KG1 (cell line): ENCODE data around the gene ZNHIT1.

ENCODE experiments used
- DNase-seq: peaks from one replicate; lab custom pipeline; 2025; lab: John Stamatoyannopoulos, UW

ZNHIT1 gene

GRCh38 chr7:101217388-101218235 is at the start of gene ZNHIT1, which contains the start of gene PLOD3:
ZNHIT1 (plus strand) TSS chr7:101218165; CDS start chr7:101218196, 31 bp downstream.
PLOD3 (minus strand) TSS chr7:101217581; CDS start chr7:101217274, 307 bp downstream.
- peak; percentile 78 for DNase-seq

- DNase-seq, result no peak
Observed at GRCh38 chr7:101168412-101169049, 49.4 kb upstream of the ZNHIT1 start.

- DNase-seq, result no peak
Observed at GRCh38 chr7:101169110-101169837, 48.7 kb upstream of the ZNHIT1 start.

DNA sequence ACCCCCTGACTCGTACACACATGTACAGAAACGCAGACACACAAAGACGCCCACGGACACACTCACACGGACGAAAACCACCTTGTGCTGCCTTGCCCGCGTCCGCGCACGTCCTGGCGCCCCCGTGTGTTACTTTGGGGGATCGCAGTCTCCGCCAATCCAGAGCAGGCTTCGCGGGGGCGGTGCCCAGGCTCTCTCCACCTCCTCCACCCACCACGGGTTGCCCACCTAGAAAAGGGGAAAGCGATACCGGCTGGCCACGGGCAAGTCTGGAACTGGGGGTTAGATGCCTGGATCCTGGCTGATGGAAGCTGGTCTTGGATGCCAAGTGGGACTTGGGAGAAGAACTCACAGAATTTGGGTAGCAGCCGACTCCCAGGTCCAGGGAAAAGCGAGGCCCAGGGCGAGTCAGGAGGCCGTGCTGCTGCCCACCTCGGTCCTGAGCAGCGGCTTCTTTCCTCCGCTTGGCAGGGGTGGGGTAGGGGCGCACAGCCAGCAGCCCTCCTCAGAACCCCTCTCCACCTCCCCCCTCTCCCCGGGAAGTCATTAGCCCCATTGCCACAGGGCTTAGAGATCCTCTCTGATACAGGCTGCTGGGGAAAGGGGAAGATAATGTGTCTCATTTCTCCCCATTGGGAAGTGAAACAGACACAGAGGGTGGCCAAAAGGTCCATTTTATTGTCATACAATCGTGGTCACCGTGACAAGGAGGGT is 48.0 kb upstream of the ZNHIT1 start:
- DNase-seq, result no peak

DNA sequence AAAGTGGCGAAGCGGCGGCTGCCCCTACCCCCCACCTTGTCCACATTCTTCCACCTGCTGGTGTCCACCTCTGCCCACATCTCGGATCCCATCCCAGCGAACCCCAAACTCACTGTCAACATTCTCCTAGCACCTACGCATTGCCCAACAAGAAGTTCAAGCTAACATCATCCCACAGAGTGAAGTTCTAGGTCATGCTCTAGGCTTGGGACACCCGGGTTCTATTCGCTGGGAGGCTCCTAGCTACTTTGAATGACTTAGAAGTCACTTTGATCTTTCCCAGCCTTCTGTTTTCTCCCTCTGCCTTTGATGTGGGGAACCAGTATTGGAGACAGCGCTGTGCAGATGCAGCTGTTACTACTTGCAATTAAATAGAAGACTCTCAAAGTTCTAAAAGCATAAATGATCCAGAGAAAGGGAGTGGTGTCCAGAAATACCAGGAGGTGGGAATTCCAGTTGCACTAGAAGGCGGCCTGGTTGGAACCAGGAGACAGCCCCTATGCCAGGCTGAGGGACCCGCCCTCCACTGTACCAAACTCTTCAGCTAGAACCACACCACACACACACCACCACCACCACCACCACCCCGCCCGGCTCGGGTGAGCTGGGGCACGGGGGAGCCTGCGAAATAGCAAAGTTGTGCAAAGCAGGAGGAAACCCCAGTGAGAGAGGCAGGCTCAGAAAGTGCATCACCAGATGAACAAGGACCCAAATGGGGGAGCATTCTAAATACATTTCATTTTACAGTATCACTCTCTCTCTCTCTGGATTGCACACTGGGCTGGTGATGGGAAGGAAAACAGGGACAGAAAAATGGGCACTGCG is 47.1 kb upstream of the ZNHIT1 start:
- no peak for DNase-seq

GRCh38 chr7:101171442-101171837 is 46.5 kb upstream of the ZNHIT1 start:
- no peak for DNase-seq

DNA sequence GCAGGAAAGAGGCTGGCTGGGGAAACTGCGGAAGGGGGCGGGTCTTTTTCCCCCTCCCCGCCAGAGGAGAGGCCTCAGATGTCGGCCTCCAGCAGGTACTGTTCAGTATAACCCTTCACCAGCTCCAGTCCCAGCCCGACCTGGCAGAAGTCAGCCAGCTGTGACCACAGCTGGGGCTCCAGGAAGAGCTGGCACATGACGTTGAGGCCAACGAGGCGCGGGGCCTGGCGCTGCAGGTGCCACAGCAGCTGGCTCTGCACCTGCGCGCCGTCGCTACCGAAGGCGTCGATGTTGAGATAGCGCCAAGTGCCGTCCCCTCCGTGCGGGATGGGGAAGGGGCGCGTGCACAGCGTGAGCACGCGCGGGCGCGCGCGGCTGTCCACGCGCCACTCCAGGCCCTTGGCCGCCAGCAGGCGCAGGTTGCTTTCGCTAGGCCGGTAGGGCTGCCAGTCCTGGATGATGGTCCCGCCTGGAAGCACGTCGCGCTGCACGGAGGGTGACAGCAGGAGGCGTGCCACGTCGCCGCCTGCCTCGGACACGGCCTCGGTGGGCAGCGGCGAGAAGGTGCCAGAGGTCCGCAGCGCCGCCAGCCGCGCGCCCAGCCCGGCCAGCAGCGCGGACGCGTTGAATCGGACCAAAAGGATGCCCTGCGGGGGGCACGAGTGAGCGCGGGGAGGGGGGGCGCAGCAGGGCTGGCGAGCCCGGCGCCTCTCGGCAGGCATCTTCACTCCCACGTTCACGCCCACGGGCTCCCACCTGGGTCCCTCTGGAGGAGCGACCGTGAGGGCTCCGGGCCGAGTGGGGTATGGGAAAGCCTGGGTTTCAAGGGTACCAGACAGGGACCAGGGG is 45.7 kb upstream of the ZNHIT1 start:
- DNase-seq, result no peak

DNA sequence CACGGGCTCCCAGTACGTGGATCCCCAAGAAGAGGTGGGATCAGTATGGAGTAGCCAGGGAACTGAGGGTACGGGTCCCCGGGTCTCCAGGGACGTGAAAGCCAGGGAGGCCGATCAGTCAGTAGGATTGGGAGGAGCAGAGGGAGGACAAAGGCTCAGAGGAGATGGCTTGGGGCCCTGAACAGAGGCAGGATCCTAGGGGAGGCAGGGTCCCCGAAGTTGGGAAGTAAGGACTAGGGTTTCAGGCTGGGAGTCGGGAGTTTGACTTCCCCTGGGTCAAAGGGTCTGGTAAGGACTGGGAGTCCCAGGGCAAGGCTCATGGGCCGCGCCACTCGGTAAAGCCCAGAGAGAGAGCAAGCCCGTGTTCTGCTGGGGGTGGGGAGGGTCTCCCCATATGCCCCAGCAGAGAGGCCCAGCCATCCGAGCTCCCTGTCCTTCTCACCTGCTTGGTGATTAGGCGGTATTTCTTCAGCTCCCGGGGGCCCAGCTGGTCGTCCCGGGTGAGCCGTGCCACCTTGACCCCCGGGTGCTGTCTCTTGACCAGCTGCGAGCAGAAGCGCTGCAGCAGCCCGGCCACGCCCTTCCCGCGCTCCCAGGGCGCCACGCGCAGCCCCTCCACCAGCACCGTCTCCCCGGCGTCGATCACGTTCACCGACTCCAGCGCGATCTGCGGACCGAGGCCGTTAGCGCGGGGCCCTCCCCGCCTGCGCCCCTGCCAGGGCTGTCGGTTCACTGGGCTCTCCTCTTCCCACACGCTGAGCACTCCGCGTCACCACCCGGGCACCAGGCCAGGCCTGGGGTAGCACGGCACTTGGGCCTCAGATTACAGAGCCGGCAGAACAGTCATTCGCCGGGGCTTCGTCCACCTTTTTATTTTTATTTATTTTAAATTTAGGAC is 44.9 kb upstream of the ZNHIT1 start:
- no peak for DNase-seq

DNA sequence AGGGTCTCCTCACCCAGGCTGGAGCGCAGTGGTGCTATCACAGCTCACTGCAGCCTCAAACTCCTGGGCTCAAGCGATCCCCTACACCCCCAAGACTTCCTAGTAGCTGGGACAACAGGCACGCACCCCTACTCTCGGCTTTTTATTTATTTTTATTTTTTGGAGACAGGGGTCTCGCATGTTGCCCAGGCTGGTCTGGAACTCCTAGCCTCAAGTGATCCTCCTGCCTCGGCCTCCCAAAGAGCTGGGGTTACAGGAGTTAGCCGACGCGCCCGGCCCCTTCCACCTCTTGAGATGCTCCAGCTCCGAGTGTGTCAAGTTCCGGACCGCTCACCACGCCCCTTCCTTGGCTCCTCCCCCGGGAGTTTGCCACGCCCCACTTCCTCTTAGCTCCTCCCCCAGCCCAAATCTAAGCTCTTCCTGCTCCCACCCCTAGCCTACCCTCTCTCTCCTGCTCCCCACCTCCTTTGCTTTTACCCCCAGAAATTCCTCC is 44.2 kb upstream of the ZNHIT1 start:
- DNase-seq, result no peak

GRCh38 chr7:101174322-101174854 is 43.6 kb upstream of the ZNHIT1 start:
- no peak for DNase-seq

DNA sequence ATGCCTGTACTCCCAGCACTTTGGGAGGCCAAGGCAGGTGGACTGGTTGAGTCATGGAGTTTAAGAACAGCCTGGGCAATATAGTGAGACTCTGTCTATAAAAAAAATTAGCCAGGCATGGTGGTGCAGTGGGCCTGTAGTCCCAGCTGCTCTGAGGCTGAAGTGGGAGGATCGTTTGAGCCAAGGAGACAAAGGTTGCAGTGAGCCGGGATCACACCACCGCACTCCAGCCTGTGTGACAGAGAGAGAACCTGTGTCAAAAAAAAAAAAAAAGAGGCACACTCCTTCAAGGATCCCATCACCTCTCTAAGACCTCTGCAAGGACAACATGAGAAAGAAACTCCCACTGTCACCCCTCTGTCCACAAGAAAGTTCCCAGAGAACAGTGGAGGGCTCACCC is 42.3 kb upstream of the ZNHIT1 start:
- DNase-seq, result no peak

GRCh38 chr7:101177644-101178043 is 40.3 kb upstream of the ZNHIT1 start:
- DNase-seq, result no peak

GRCh38 chr7:101179117-101179516 is 38.8 kb upstream of the ZNHIT1 start:
- DNase-seq, result no peak

GRCh38 chr7:101179713-101180112 is 38.3 kb upstream of the ZNHIT1 start:
- no peak for DNase-seq

DNA sequence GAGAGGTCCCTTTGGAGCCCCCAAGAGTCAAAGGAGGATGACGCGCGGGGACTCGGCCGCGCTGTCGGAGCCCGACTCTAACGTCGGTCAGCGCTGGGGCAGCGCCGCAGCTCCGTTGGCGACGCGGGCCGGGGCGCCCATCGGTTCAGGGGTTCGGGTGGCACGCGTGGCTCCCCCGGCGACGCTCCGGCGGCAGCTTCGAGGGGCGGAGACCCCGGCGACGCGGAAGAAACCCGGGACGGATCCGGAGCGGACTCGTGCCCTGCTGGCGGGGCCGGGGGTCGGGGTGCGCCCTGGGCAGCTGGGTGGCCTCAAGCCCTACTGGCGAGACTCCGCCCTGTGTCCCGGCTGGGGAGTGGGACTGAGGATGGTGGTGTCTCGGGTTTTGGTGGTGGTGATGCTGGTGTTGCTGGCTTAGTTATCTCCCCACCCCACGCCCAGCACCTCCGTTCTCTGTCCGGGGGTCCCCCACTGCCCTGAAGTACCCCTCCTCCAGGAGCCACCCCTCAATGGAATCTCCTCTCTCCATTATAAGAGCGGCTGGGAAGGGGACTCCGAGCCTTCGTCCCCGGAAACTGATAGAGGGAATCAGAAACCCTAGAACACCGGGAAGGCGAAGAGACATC is 37.7 kb upstream of the ZNHIT1 start, which contains the start of gene NAT16:
Gene NAT16 (minus strand): TSS at position 164 of the 626 bp plus-strand sequence. CDS start 5,486 bp downstream, outside the sequence.
- DNase-seq, result no peak

- no peak for DNase-seq
Observed at GRCh38 chr7:101185258-101185839, 32.6 kb upstream of the ZNHIT1 start.

GRCh38 chr7:101186194-101186593 is 31.8 kb upstream of the ZNHIT1 start:
- DNase-seq, result no peak
